Measurements from ENCODE around the gene LAMA5. TPM values are rescaled to one million over a fixed set of nuclear protein-coding genes. Genes with fewer than 3 reads are reported as not detected.

LAMA5 gene
- total and polyA plus RNA-seq, 8 donors = 41.4 to 278 (median 79.6) TPM

GRCh38 chr20:62412194-62413024, 45.3 kb upstream of the LAMA5 start:
- TF ChIP-seq CTCF (IDR thresholded peaks at IDR 0.05) = no peak
- TF ChIP-seq POLR2AphosphoS5 (IDR thresholded peaks at IDR 0.05) = no peak
- no peak for TF ChIP-seq POLR2A (IDR thresholded peaks at IDR 0.05)
- no peak for TF ChIP-seq EP300 (IDR thresholded peaks at IDR 0.05)
- WGBS, 5 donors = 63 to 79% (median 77%) methylated on average over 14 to 22 of the region's 22 CpGs
- H3K9me3 ChIP-seq = no peaks in the 10 kb centered on the region
- no peaks in the 10 kb centered on the region for H3K36me3 ChIP-seq
- H3K27me3 ChIP-seq = peaks cover 0 to 23% (median 0%) of the 10 kb centered on the region in 3 donors
- intact Hi-C loops (cut with DNase I; ENCODE audit: low total_unique reads) = no loop called here
- H3K27ac ChIP-seq = peak overlapping the region in 2 of 5 donors; percentile 10 to 27
- H3K4me1 ChIP-seq = peaks cover 30 to 69% (median 42%) of the 10 kb centered on the region in 4 donors
- DNase-seq = peak in 1 of 2 donors; percentile 81
- no peak overlapping the region for H3K4me3 ChIP-seq

- 43 to 77% (median 58%) methylated on average over 5 to 24 of the region's 24 CpGs for WGBS, 5 donors
- Histone ChIP-seq H3K9me3 (no peaks in the 10 kb centered on the region), H3K36me3 (no peaks in the 10 kb centered on the region), H3K4me1 (peaks cover 32 to 72% (median 45%) of the 10 kb centered on the region in 4 donors), H3K4me3 (no peak overlapping the region), H3K27ac (peak overlapping the region in 3 of 5 donors; percentile 4 to 27 (median 10)), H3K27me3 (peaks cover 0 to 16% (median 0%) of the 10 kb centered on the region in 3 donors)
- intact Hi-C loops (cut with DNase I; ENCODE audit: low total_unique reads) = no loop called here
- peak in 1 of 7 experiments; percentile 29 for TF ChIP-seq CTCF (IDR thresholded peaks at IDR 0.05)
- TF ChIP-seq EP300 (IDR thresholded peaks at IDR 0.05) = no peak
- peak; percentile 41 to 43 for DNase-seq
These were observed 44.5 kb upstream of the LAMA5 start for GRCh38 chr20:62411479-62412193.

- whole genome bisulfite sequencing, 5 donors = 82 to 90% (median 89%) methylated on average over 10 to 19 of the region's 19 CpGs
- no peaks in the 10 kb centered on the region for H3K9me3 ChIP-seq
- peak overlapping the region in 1 of 5 donors; percentile 7 for H3K27ac ChIP-seq
- no peaks in the 10 kb centered on the region for H3K36me3 ChIP-seq
- TF ChIP-seq POLR2AphosphoS5 (IDR thresholded peaks at IDR 0.05) = no peak
- TF ChIP-seq POLR2A (IDR thresholded peaks at IDR 0.05) = no peak
- TF ChIP-seq EP300 (IDR thresholded peaks at IDR 0.05) = no peak
- TF ChIP-seq CTCF (IDR thresholded peaks at IDR 0.05) = no peak
- intact Hi-C loops (cut with DNase I; ENCODE audit: low total_unique reads) = no loop called here
- peaks cover 0 to 8% (median 0%) of the 10 kb centered on the region in 3 donors for H3K27me3 ChIP-seq
- H3K4me3 ChIP-seq = no peak overlapping the region
- DNase-seq = no peak
- H3K4me1 ChIP-seq = peaks cover 39 to 80% (median 52%) of the 10 kb centered on the region in 4 donors
These were observed 43.8 kb upstream of the LAMA5 start for GRCh38 chr20:62410746-62411478.

All from stomach (tissue), 9 donors.